Measurements from ENCODE around the gene MEFV.

MEFV gene

DNA sequence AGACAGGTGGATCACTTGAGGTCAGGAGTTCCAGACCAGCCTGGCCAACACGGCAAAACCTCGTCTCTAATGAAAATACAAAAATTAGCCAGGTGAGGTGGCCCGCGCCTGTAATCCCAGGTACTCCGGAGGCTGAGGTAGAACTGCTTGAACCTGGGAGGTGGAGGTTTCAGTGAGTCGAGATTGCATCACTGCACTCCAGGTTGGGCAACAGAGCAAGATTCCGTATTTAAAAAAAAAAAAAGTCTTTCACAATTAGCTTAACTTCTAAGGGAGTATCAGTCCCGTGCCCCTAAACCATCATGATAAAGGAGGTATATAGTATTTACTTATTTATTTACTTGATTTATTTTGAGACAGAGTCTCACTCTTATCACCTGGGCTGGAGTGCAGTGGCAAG lies 3.4 kb upstream of the MEFV start:
- Histone ChIP-seq H3K9ac (ENCODE audit: low read depth, low read length, poor library complexity) (no peak overlapping the region), H3K27ac (replicated peaks; ENCODE audit: low read length) (no peak overlapping the region), H3K4me1 (ENCODE audit: control insufficient read depth in 2 of 2, insufficient read depth in 1 of 2, low read depth in 1 of 2, low read length in 2 of 2) (peaks cover 2% of the 10 kb centered on the region in 2 donors), H2BK15ac (ENCODE audit: low read length) (no peak overlapping the region), H3K4me2 (ENCODE audit: insufficient read depth, low read length, poor library complexity, severe bottlenecking) (no peak overlapping the region), H2BK5ac (ENCODE audit: low read length) (no peak overlapping the region), H2AFZ (ENCODE audit: low read length) (no peak overlapping the region), H2BK120ac (ENCODE audit: low read depth, low read length) (no peak overlapping the region), H3K23ac (ENCODE audit: low read depth, low read length, poor library complexity) (no peak overlapping the region), H3K27me3 (ENCODE audit: control insufficient read depth in 3 of 3, insufficient read depth in 3 of 3, low read depth in 1 of 3, low read length in 3 of 3) (peaks cover 0 to 16% (median 0%) of the 10 kb centered on the region in 3 experiments), H3K9me3 (replicated peaks in 1 of 2; ENCODE audit: control insufficient read depth in 2 of 2, insufficient read depth in 1 of 2, low read depth in 1 of 2, low read length in 2 of 2) (peaks cover 0 to 19% of the 10 kb centered on the region in 2 donors), H4K8ac (ENCODE audit: low read depth, low read length) (no peak overlapping the region), H4K91ac (ENCODE audit: low read depth, low read length, poor library complexity) (no peak overlapping the region), H3K14ac (ENCODE audit: low read length) (no peak overlapping the region), H3K4me3 (ENCODE audit: low read length in 2 of 2) (no peak overlapping the region), H2BK12ac (ENCODE audit: low read length) (no peak overlapping the region), H3K36me3 (replicated peaks in 1 of 2; ENCODE audit: control insufficient read depth in 2 of 2, insufficient read depth in 2 of 2, low read length in 2 of 2) (no peaks in the 10 kb centered on the region), H3K79me1 (ENCODE audit: low read depth, low read length) (no peaks in the 10 kb centered on the region), H3K18ac (ENCODE audit: low read length) (no peak overlapping the region), H3K4ac (ENCODE audit: low read length) (no peak overlapping the region), H2AK5ac (ENCODE audit: low read depth, low read length) (no peak overlapping the region)
- no CpG with 5 or more reads among the region's 8 CpGs for WGBS, 2 donors (ENCODE audit: extremely low coverage in 2 of 2, insufficient read length in 2 of 2, insufficient replicate concordance in 1 of 2)
- DNase-seq (ENCODE audit: low spot score) = no peak

DNA sequence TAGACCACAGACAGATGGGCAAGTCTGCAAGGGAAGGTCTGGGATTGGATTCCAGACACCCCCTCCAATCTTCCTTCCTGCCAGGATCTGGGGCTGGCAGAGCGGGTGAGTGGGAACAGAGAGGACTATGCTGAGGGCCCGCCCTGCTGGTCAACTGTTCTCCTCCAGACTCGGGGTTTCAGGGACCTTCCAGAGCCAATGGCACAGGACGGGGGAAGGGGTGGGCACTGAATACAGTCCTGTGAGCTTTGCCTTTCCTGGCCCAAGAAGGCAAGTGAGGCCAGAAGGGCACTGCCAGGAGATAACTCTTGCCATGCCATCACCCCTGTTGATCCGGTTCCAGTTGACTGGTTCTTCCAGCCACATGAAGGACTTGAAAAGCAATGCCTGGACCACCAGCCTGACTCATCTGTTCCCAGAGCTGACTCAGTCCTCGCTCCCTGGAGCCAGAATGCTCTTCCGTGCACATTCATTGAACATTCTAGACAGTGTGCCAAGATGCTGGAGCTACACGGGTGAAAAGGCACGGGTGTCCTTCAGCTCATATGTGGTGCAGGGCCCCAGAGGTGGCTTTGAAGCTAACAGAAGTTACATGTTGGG lies 533 bp upstream of the MEFV start:
- Histone ChIP-seq H2BK120ac (ENCODE audit: low read depth, low read length) (no peak overlapping the region), H3K18ac (ENCODE audit: low read length) (no peak overlapping the region), H2AK5ac (ENCODE audit: low read depth, low read length) (no peak overlapping the region), H3K4me3 (ENCODE audit: low read length in 2 of 2) (no peak overlapping the region), H3K79me1 (ENCODE audit: low read depth, low read length) (no peaks in the 10 kb centered on the region), H4K91ac (ENCODE audit: low read depth, low read length, poor library complexity) (no peak overlapping the region), H2BK12ac (ENCODE audit: low read length) (no peak overlapping the region), H2AFZ (ENCODE audit: low read length) (no peak overlapping the region), H3K27me3 (ENCODE audit: control insufficient read depth in 3 of 3, insufficient read depth in 3 of 3, low read depth in 1 of 3, low read length in 3 of 3) (peaks cover 0 to 24% (median 0%) of the 10 kb centered on the region in 3 experiments), H3K4me2 (ENCODE audit: insufficient read depth, low read length, poor library complexity, severe bottlenecking) (no peak overlapping the region), H3K9ac (ENCODE audit: low read depth, low read length, poor library complexity) (no peak overlapping the region), H2BK5ac (ENCODE audit: low read length) (no peak overlapping the region), H3K4me1 (ENCODE audit: control insufficient read depth in 2 of 2, insufficient read depth in 1 of 2, low read depth in 1 of 2, low read length in 2 of 2) (no peaks in the 10 kb centered on the region), H3K4ac (ENCODE audit: low read length) (no peak overlapping the region), H3K36me3 (replicated peaks in 1 of 2; ENCODE audit: control insufficient read depth in 2 of 2, insufficient read depth in 2 of 2, low read length in 2 of 2) (no peaks in the 10 kb centered on the region), H3K23ac (ENCODE audit: low read depth, low read length, poor library complexity) (no peak overlapping the region), H2BK15ac (ENCODE audit: low read length) (no peak overlapping the region), H3K9me3 (replicated peaks in 1 of 2; ENCODE audit: control insufficient read depth in 2 of 2, insufficient read depth in 1 of 2, low read depth in 1 of 2, low read length in 2 of 2) (peaks cover 0 to 22% of the 10 kb centered on the region in 2 donors), H3K14ac (ENCODE audit: low read length) (no peak overlapping the region), H3K27ac (replicated peaks; ENCODE audit: low read length) (no peak overlapping the region), H4K8ac (ENCODE audit: low read depth, low read length) (no peak overlapping the region)
- DNase-seq (ENCODE audit: low spot score) = no peak
- no CpG with 5 or more reads among the region's 9 CpGs for WGBS, 2 donors (ENCODE audit: extremely low coverage in 2 of 2, insufficient read length in 2 of 2, insufficient replicate concordance in 1 of 2)

- H3K36me3 ChIP-seq (replicated peaks in 1 of 2; ENCODE audit: control insufficient read depth in 2 of 2, insufficient read depth in 2 of 2, low read length in 2 of 2) = no peaks in the 10 kb centered on the region
Observed at GRCh38 chr16:3254309-3254708, 2.1 kb downstream of the MEFV start.

DNA sequence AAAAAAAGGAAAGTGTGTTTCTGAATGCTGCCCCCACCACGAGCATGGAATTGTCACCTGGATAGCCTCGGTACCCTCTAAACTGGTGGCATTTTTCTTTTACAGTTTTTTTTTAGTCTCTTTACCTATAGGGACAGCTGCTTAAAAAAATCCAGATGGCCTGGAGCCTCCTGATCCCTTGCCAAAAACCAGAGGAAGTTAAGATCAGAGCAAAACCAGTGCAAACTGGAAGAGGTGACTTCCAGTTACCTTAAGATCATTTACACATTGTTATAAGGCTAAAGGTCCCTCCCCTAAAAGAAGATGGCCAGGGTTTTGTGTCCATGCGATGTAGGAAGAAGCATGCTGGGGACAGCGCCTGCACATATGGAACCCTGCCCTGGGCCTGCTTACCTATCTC lies 3.5 kb downstream of the MEFV start:
- Histone ChIP-seq H3K27me3 (ENCODE audit: control insufficient read depth in 3 of 3, insufficient read depth in 3 of 3, low read depth in 1 of 3, low read length in 3 of 3) (peaks cover 0 to 51% (median 0%) of the 10 kb centered on the region in 3 experiments), H3K4me1 (ENCODE audit: control insufficient read depth in 2 of 2, insufficient read depth in 1 of 2, low read depth in 1 of 2, low read length in 2 of 2) (no peaks in the 10 kb centered on the region), H2BK12ac (ENCODE audit: low read length) (no peak overlapping the region), H3K79me1 (ENCODE audit: low read depth, low read length) (no peaks in the 10 kb centered on the region), H2AK5ac (ENCODE audit: low read depth, low read length) (no peak overlapping the region), H3K36me3 (replicated peaks in 1 of 2; ENCODE audit: control insufficient read depth in 2 of 2, insufficient read depth in 2 of 2, low read length in 2 of 2) (no peaks in the 10 kb centered on the region), H3K4me2 (ENCODE audit: insufficient read depth, low read length, poor library complexity, severe bottlenecking) (no peak overlapping the region), H2BK120ac (ENCODE audit: low read depth, low read length) (no peak overlapping the region), H2AFZ (ENCODE audit: low read length) (no peak overlapping the region), H3K4me3 (ENCODE audit: low read length in 2 of 2) (no peak overlapping the region), H3K9ac (ENCODE audit: low read depth, low read length, poor library complexity) (no peak overlapping the region), H3K14ac (ENCODE audit: low read length) (no peak overlapping the region), H3K9me3 (replicated peaks in 1 of 2; ENCODE audit: control insufficient read depth in 2 of 2, insufficient read depth in 1 of 2, low read depth in 1 of 2, low read length in 2 of 2) (peaks cover 0 to 21% of the 10 kb centered on the region in 2 donors), H3K18ac (ENCODE audit: low read length) (no peak overlapping the region), H4K91ac (ENCODE audit: low read depth, low read length, poor library complexity) (no peak overlapping the region), H4K8ac (ENCODE audit: low read depth, low read length) (no peak overlapping the region), H3K23ac (ENCODE audit: low read depth, low read length, poor library complexity) (no peak overlapping the region), H2BK15ac (ENCODE audit: low read length) (no peak overlapping the region), H3K27ac (replicated peaks; ENCODE audit: low read length) (no peak overlapping the region), H2BK5ac (ENCODE audit: low read length) (no peak overlapping the region), H3K4ac (ENCODE audit: low read length) (no peak overlapping the region)
- DNase-seq (ENCODE audit: low spot score) = no peak
- WGBS, 2 donors (ENCODE audit: extremely low coverage in 2 of 2, insufficient read length in 2 of 2, insufficient replicate concordance in 1 of 2) = no CpG with 5 or more reads among the region's 4 CpGs

More at GRCh38 chr16:3254309-3254708, 2.1 kb downstream of the MEFV start:
- no CpG with 5 or more reads among the region's 35 CpGs for WGBS, 2 donors (ENCODE audit: extremely low coverage in 2 of 2, insufficient read length in 2 of 2, insufficient replicate concordance in 1 of 2)
- H2BK120ac ChIP-seq (ENCODE audit: low read depth, low read length) = no peak overlapping the region
- peaks cover 0 to 24% of the 10 kb centered on the region in 2 donors for H3K9me3 ChIP-seq (replicated peaks in 1 of 2; ENCODE audit: control insufficient read depth in 2 of 2, insufficient read depth in 1 of 2, low read depth in 1 of 2, low read length in 2 of 2)
- no peak overlapping the region for H4K8ac ChIP-seq (ENCODE audit: low read depth, low read length)
- no peak overlapping the region for H3K4ac ChIP-seq (ENCODE audit: low read length)
- no peak overlapping the region for H4K91ac ChIP-seq (ENCODE audit: low read depth, low read length, poor library complexity)
- H3K79me1 ChIP-seq (ENCODE audit: low read depth, low read length) = no peaks in the 10 kb centered on the region
- H3K27me3 ChIP-seq (ENCODE audit: control insufficient read depth in 3 of 3, insufficient read depth in 3 of 3, low read depth in 1 of 3, low read length in 3 of 3) = peaks cover 0 to 41% (median 0%) of the 10 kb centered on the region in 3 experiments
- H3K4me1 ChIP-seq (ENCODE audit: control insufficient read depth in 2 of 2, insufficient read depth in 1 of 2, low read depth in 1 of 2, low read length in 2 of 2) = no peaks in the 10 kb centered on the region
- no peak for DNase-seq (ENCODE audit: low spot score)
- H3K23ac ChIP-seq (ENCODE audit: low read depth, low read length, poor library complexity) = no peak overlapping the region
- no peak overlapping the region for H2BK15ac ChIP-seq (ENCODE audit: low read length)
- H3K27ac ChIP-seq (replicated peaks; ENCODE audit: low read length) = no peak overlapping the region
- no peak overlapping the region for H2AK5ac ChIP-seq (ENCODE audit: low read depth, low read length)
- no peak overlapping the region for H2BK12ac ChIP-seq (ENCODE audit: low read length)
- no peak overlapping the region for H3K18ac ChIP-seq (ENCODE audit: low read length)
- no peak overlapping the region for H3K4me3 ChIP-seq (ENCODE audit: low read length in 2 of 2)
- H3K14ac ChIP-seq (ENCODE audit: low read length) = no peak overlapping the region
- H3K4me2 ChIP-seq (ENCODE audit: insufficient read depth, low read length, poor library complexity, severe bottlenecking) = no peak overlapping the region
- peak overlapping the region; percentile 40 for H2AFZ ChIP-seq (ENCODE audit: low read length)
- H3K9ac ChIP-seq (ENCODE audit: low read depth, low read length, poor library complexity) = no peak overlapping the region
- no peak overlapping the region for H2BK5ac ChIP-seq (ENCODE audit: low read length)

Measured in neuronal stem cell (in vitro differentiated cells).